Umbilical cord (tissue), 2 donors: ENCODE data around the gene SMCHD1. TPM values are rescaled to one million over a fixed set of nuclear protein-coding genes. Genes with fewer than 3 reads are reported as not detected.
"Not testable (repeated sequence)": the region's sequence is repeated elsewhere in the genome, so short reads cannot be mapped to it uniquely, and the experiment has no call there.

Experiments used
- DNase-seq: peaks from one replicate; pipeline ENCODE4 v3.0.0-alpha.2; 2015; ENCODE audit warnings: low spot score
- total RNA-seq: library from RNA; depleted of rRNA; stranded (reverse); fragments of >200 nt; gene quantifications from one replicate; pipeline ENCODE4 v1.2.3, GENCODE V29; 2014; ENCODE audit warnings: low replicate concordance; ENCODE audit not compliant: insufficient read depth

SMCHD1 gene
- total RNA-seq, 1 donor from 2014 or later = 165 TPM

- no peak for DNase-seq
Observed at GRCh38 chr18:2716394-2717326, 61.1 kb downstream of the SMCHD1 start.

GRCh38 chr18:2717407-2717806 lies 61.9 kb downstream of the SMCHD1 start:
- no peak for DNase-seq

DNA sequence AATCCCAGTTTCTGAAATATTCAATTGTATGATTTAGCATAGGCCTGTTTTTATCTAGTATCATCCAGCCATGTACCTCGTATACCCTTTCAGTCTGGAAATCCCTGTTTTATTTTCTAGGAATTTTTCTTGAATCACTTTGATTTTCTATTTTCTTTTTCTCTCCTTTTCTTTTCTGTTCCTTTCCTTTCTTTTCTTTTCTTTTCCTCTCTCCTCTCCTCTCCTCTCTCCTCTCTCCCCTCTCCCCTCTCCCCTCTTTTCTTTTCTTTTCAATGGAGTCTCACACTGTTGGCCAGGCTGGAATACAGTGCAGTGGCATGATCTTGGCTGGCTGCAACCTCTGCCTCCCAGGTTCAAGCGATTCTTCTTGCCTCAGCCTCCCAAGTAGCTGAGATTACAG lies 63.5 kb downstream of the SMCHD1 start:
- no peak for DNase-seq

DNA sequence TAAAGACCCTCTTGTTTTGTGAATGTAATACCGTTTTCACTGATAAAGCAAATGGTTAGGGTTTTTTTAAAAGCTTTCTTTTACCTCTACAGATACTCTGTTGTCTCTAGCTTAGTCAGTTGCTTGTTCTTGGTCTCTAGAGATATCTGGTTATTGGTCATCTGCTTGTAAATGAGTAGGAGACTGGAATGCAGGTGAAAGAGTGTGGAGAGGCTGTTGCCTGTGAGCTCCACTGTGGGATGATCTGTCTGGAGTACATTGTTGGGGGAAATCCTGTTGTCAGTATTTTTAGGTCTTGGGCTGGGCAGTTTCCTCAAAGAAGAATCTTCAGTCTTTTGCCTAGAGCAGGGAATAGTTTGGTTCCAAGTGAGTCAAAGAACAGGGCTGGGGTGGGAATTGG lies 67.7 kb downstream of the SMCHD1 start:
- no peak for DNase-seq

GRCh38 chr18:2729757-2730156 lies 74.2 kb downstream of the SMCHD1 start:
- no peak for DNase-seq

GRCh38 chr18:2736823-2737222 lies 81.3 kb downstream of the SMCHD1 start:
- DNase-seq = no peak

DNA sequence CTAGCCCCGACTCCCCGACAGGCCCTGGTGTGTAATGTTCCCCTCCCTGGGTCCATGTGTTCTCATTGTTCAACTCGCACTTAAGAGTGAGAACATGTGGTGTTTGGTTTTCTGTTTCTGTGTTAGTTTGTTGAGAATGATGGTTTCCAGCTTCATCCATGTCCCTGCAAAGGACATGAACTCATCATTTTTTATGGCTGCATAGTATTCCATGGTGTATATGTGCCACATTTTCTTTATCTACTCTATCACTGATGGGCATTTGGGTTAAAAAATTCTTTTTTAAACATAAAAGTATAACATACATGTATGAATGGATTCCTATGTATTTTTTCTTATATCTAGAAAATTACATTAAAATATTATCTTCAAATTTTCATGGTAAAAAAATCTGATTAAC lies 84.6 kb downstream of the SMCHD1 start:
- not testable (repeated sequence) for DNase-seq

DNA sequence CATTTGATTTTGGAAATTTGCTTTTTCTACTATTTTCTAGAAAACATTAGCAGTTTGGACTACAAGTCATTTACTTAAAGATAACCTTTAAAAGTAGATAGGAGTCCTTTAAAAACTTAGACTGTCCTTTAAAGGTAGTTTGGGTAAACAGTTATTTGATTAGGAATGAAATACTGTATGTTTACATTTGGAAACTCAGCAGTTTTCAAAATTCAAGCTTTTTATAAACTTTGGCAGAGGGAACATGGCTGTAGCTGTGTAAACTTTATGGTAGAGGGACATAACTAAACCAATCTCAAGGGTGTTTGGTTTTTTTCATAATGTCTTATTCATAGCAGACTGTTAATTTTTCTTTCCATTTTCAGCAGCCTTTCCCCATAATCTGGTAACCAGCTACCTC lies 90.7 kb downstream of the SMCHD1 start:
- DNase-seq = no peak

GRCh38 chr18:2758309-2758708 lies 102.8 kb downstream of the SMCHD1 start:
- DNase-seq = no peak

GRCh38 chr18:2774669-2775068 lies 119.1 kb downstream of the SMCHD1 start:
- no peak for DNase-seq

- no peak for DNase-seq
Observed at GRCh38 chr18:2776601-2777000, 121.1 kb downstream of the SMCHD1 start.

DNA sequence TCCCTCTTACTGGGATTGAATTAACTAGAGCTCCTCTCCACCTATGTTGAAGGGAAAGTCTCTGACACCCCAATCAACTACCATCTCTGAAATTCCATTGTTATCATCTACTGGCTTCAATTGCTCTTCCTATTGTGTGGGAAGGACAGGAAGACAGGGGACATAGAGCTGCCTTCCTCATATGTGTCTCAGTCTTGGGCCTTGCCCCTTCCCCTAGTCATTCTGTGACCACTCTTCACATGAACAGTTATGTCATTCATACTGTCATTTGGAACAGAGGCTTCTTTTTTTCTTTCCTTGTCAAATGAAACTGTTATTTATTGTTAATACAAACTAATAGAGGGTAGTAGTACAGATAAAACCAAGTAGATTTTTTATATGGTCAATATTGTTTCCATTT lies 121.7 kb downstream of the SMCHD1 start:
- no peak for DNase-seq

DNA sequence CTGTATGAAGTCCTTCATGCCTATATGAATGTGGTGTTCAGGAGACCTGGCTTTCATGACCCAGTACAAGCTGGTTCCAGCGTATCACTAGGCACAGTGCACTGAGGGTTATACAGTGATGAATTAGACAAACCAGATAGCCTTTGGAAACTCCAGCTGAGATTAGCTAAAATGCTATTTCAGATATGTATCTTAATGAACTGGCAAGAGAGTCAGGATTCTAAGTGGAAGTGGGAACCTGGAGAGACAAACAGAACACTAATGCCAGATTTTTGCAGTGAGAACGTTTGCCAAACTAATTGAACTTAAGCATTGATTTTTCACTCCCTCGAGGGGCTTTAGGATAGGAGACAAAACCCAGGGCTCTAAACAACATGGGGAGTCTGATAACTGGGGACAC lies 125.2 kb downstream of the SMCHD1 start:
- DNase-seq = no peak

DNA sequence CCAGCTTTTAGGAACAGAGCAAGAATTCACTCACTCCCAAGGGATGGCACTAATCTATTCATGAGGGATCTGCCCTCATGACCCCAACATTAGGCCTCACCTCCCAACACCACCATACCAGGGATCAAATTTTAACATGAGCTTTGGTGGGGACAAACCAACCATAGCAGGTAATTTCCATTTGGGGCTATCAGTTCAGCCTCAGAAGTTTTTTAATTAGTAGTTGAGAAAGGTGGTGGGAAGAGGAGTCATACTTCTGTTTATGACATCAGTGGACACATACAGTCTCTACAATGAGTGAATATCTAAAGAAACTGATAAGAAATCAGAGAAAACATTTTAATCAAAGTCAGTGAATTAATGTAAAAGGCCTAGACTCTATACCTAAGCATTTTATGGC lies 131.7 kb downstream of the SMCHD1 start:
- DNase-seq = no peak

GRCh38 chr18:2792395-2792794 lies 136.9 kb downstream of the SMCHD1 start:
- DNase-seq = no peak

- DNase-seq = no peak
Observed at GRCh38 chr18:2794159-2794558, 138.6 kb downstream of the SMCHD1 start.

DNA sequence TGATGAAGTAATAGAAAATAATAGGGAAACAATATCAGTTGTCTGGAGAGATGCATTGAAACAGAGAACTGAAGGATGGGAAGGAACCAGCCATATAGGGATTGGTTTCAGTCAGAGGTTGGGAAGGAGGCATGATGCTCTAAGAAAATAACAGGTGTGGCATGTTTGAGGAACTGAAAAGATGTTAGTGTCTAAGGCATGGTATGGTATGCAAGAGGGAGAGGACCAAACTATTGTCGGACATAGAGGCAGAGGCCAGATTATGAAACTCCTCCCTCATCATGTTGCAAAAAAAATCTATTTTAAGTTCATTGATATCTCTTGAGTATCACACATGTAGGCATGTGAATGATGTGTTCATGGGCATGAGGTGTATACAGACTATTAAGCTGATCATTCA lies 142.4 kb downstream of the SMCHD1 start:
- no peak for DNase-seq

DNA sequence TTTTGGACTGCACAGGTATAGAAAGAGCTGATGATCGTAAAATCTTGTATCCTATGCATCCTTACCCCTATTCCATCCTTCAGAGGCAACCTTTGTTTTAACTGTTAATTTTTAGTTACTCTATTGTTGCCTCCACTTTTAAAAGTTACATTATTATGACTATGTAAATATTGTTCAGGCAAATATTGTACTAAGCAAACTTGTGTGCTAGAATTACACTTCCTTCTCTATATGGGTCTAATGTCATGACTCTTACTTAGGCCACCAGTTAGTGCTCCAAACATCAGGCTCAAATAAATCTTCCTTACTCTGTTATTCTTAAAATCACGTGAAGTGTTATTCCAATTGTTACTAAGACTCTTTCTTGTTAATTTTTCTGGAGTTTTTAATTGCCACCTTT lies 143.8 kb downstream of the SMCHD1 start:
- DNase-seq = no peak

GRCh38 chr18:2805970-2806943 lies 150.7 kb downstream of the SMCHD1 start:
- peak; percentile 56 for DNase-seq

DNA sequence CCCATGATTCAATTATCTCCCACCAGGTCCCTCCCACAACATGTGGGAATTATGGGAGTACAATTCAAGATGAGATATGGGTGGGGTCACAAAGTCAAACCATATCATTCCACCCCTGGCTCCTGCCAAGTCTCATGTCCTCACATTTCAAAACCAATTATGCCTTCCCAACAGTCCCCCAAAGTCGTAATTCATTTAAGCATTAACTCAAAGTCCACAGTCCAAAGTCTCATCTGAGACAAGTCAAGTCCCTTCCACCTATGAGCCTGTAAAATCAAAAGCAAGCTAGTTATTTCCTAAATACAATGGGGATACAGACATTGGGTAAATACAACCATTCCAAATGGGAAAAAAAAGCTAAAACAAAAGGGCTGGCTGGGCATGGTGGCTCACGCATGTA lies 153.1 kb downstream of the SMCHD1 start:
- not testable (repeated sequence) for DNase-seq

DNA sequence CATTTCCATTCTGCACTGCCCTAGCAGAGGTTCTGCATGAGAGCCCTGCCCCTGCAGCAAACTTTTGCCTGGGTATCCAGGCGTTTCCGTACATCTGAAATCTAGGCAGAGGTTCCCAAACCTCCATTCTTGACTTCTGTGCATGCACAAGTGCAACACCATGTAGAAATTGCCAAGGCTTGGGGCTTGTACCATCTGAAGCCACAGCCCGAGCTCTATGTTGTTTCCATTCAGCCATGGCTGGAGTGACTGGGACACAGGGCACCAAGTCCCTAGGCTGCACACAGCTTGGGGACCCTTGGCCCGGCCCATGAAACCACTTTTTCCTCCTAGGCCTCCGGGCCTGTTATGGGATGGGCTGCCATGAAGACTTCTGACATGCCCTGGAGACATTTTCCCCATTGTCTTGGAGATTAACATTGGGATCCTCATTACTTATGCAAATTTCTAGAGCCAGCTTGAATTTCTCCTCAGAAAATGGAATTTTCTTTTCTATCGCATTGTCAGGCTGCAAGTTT lies 154.2 kb downstream of the SMCHD1 start:
- not testable (repeated sequence) for DNase-seq

DNA sequence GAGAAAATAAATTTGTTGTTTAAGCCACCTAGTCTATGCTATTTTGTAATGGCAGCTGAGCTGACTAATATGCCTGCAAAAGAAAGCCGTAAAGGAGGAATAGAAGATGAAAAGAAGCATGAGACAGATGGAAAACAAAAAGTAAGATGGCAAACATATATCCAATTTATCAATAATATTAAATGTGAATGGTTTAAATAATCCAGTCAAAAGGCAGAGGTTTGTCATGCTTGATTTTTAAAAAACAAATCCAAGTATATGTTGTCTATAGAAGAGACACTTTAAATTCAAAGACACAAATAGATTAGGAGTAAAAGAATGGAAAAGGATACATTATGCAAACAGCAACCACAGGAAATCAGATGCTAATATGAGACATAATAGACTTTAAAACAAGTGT lies 155.9 kb downstream of the SMCHD1 start:
- no peak for DNase-seq
